GM12872 (cell line): ENCODE measurements around the gene DES.

Experiments
- TF ChIP-seq, protein P1 (sequence below): IDR thresholded peaks from 3 replicates; pipeline ENCODE4 v1.5.1; 2011; ENCODE audit warnings: low read depth, mild to moderate bottlenecking, low read length, moderate library complexity; ENCODE audit not compliant: insufficient read depth

Gene DES

DNA sequence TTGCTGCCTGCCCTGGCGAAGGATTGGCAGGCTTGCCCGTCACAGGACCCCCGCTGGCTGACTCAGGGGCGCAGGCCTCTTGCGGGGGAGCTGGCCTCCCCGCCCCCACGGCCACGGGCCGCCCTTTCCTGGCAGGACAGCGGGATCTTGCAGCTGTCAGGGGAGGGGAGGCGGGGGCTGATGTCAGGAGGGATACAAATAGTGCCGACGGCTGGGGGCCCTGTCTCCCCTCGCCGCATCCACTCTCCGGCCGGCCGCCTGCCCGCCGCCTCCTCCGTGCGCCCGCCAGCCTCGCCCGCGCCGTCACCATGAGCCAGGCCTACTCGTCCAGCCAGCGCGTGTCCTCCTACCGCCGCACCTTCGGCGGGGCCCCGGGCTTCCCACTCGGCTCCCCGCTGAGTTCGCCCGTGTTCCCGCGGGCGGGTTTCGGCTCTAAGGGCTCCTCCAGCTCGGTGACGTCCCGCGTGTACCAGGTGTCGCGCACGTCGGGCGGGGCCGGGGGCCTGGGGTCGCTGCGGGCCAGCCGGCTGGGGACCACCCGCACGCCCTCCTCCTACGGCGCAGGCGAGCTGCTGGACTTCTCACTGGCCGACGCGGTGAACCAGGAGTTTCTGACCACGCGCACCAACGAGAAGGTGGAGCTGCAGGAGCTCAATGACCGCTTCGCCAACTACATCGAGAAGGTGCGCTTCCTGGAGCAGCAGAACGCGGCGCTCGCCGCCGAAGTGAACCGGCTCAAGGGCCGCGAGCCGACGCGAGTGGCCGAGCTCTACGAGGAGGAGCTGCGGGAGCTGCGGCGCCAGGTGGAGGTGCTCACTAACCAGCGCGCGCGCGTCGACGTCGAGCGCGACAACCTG lies at the start of gene DES:
Gene DES, plus strand, starts transcription at position 223 of the 857 bp plus-strand sequence. Its CDS starts 86 bp downstream, at position 309.
- TF ChIP-seq, protein P1, sequence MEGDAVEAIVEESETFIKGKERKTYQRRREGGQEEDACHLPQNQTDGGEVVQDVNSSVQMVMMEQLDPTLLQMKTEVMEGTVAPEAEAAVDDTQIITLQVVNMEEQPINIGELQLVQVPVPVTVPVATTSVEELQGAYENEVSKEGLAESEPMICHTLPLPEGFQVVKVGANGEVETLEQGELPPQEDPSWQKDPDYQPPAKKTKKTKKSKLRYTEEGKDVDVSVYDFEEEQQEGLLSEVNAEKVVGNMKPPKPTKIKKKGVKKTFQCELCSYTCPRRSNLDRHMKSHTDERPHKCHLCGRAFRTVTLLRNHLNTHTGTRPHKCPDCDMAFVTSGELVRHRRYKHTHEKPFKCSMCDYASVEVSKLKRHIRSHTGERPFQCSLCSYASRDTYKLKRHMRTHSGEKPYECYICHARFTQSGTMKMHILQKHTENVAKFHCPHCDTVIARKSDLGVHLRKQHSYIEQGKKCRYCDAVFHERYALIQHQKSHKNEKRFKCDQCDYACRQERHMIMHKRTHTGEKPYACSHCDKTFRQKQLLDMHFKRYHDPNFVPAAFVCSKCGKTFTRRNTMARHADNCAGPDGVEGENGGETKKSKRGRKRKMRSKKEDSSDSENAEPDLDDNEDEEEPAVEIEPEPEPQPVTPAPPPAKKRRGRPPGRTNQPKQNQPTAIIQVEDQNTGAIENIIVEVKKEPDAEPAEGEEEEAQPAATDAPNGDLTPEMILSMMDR: no peak

DNA sequence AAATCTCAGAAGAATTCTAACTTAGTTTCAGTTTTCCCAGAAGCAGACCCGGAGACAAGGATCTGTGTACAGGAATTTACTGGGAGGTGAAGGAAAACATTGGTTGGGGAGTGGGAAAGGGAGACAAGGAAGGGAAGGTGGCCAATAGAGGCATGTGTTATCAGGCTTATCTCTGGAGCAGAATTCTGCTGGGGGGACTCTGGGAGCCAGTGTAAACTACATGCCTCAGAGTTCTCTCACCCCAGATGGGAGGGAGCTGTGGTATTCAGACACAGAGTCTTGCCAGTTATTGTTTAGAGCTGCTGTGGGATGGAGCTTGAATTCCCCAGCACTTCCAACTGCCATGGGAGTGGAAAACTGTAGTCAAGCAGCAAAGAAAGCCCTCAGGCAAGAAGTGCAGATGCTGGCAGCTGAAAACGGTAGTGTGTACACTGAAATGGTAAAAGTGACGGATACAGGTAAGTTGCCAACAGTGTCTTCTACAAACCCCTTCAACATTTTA lies 49.4 kb upstream of the DES start:
- TF ChIP-seq, protein P1: no peak

DNA sequence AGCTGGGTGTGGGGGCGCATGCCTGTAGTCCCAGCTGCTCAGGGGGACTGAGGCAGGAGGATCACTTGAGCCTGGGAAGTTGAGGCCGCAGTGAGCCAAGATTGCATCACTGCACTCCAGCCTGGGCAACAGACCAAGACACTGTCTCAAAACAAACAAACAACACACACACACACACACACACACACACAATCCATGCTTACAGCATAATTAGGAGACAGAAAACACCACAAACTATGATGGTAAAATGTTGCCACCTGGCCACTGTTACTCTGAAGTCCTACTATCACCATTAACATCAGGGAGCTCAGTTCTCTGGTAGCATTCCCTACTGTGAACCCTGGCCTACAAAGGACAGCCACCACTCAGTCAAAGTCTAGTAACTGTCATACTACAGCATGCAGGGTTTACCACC lies 48.7 kb upstream of the DES start:
- TF ChIP-seq, protein P1: no peak

DNA sequence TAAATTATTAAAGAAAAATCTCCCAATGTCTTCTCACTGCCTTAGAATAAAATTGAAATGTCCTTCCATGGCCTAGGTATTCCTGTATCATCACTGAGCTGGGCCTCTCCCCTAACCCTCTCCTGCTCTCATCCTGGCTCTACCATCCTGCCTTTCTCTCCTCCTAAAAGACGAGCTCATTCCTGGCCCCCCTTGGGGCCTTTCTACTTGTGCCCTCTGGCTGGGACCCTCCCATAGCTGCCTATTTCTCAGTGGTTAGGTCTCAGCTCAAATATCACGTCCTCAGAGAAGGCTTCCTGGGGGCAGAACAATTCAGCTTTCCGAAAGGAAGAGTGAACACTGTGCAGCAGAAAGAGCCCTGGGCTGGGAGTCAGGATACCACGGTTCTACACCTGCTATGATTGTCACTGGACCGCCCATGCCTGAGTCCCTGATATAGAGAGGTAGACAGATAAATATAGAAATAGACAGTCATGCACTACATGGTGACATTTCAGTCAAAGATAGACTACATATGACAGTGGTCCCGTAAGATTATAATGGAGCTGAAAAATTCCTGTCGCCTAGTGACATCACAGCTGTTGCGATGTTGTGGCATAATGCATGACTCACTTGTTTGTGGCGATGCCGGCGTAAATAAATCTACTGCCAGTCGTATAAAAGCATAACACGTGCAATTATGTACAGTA lies 39.9 kb upstream of the DES start:
- TF ChIP-seq, protein P1: no peak

DNA sequence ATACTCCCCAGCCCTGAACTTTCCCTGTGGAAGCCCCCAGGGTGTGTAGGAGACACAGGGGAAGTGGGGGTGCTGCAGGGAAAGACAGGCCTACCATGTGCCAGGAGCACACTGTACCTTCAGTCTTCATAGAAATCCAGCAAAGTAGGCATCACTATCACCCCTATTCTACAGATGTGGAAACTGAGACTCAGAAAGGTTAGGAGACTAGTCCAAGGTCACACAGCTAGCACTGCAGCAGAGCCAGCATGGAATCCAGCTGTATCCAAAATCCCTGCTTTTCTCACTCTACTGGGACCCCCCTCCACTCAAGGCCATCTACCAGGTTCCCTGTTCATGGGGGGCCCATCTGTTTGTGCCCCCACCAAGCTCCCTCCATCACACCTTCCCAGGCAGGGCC lies 37.3 kb upstream of the DES start:
- TF ChIP-seq, protein P1: no peak

DNA sequence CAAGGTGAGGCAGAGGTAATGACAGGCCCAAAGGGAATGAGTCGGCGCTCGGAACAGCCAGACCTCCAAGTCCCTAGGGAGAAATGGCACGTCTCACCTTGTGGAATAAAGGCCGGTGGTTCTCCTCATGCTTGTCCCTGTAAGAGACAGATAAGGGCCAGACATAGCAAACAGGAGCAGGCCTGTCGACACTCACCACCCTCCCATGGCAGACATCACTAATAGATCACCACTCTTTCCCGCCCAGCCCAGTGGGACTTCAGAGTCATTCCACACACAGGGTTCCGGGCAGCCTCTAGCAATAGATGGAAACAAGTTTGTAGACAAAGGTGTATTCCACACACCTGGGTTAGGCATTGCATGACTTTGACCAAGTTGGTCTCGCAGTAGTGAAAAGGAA lies 36.7 kb upstream of the DES start:
- TF ChIP-seq, protein P1: no peak

DNA sequence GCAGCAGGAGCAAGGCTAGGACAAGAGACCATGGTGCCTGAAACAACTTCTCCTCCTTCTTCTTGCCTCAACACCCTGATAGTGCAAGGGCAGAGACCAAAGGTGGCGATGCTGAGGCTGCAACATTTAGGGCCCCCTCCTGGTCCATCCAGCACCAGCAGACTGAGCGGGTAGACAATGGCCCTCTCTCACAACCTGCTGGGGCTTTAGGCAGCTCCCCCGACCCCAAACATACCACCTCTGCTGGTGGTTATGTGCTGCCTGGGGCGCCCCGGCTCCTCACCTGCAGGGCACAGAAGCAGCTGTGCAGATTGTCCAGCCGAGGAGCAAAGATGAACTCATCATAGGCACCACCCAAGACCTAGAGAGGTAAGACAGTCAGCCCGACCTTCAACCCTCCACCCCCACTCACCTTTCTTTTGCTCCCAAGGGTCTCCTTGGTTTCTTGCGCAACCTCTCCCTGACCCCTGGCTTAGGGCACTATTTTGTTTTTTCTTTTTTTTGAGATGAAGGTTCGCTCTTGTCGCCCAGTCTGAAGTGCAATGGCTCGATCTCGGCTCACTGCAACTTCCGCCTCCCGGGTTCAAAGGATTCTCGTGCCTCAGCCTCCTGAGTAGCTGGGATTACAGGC lies 34.0 kb upstream of the DES start:
- TF ChIP-seq, protein P1: no peak
